ENCODE results near the gene ARSG.
"Not testable (repeated sequence)": the region's sequence is repeated elsewhere in the genome, so short reads cannot be mapped to it uniquely, and the experiment has no call there.

Gene ARSG

GRCh38 chr17:68302666-68303065 is 11.4 kb downstream of the ARSG start:
- in situ Hi-C loops (cut with HindIII; ENCODE audit: low sequenced_read_pairs): no loop called here

DNA sequence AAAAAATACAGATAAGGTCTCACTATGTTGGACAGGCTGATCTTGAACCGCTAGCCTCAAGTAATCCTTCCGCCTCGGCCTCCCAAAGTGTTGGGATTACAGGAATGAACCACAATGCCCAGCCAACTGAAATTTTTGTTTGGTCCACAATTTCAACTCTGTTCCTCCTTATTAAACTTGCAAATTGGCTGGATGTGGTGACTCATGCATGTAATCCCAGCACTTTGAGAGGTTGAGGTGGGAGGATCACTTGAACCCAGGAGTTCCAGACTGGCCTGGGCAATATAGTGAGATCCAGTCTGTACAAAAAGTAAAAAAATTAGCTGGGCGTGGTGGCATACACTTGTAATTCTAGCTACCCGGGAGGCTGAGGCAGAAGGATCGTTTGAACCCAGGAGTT is 13.4 kb downstream of the ARSG start:
- in situ Hi-C loops (cut with HindIII; ENCODE audit: low sequenced_read_pairs): no loop called here

DNA sequence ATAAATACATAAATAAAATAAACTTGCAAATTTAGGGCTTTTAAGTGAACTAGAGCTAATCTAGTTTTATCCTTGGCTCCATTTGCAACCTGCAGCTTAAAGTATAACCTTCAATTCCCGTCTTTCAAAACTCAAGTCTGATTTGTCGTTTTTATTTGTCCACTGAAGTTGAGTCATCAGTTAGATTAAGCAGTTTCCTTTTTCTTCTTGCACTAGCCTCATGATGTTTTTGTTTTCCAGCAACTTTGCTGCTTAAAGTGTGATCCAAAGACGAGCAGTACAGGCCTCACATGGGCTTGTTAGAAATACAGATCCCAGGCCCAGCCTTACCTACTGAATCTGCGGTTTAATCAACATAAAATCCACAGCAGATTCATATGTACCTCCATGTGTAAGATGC is 13.8 kb downstream of the ARSG start:
- in situ Hi-C loops (cut with HindIII; ENCODE audit: low sequenced_read_pairs): no loop called here

DNA sequence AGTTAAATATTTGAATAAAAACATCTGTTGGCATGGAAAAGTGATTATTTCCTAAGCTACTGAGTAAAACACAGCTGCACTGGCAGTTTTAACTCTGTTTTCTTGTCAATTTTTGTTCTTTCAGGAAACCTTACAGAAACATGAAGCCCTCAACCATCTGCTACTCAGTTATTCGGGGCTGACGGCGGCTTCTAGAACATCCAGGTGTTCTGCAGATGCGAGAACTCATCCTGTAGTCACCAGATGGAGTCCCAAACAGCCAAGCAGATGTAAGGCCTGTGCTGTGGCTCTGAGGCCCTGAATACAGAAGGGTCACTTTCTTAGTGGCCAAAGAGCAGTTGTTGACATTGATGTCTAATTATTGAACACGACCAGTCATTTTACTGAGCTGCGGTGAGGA is 15.5 kb downstream of the ARSG start:
- in situ Hi-C loops (cut with HindIII; ENCODE audit: low sequenced_read_pairs): no loop called here

DNA sequence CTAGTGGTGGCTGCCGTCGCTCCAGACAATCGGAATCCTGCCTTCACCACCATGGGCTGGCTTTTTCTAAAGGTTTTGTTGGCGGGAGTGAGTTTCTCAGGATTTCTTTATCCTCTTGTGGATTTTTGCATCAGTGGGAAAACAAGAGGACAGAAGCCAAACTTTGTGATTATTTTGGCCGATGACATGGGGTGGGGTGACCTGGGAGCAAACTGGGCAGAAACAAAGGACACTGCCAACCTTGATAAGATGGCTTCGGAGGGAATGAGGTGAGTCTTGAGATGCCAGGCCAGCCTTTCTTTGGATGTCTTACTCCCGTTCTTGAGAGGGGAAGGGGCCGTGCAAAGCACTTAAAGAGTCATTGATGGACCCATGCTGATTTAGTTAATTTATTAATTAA is 16.1 kb downstream of the ARSG start:
- in situ Hi-C loops (cut with HindIII; ENCODE audit: low sequenced_read_pairs): no loop called here

DNA sequence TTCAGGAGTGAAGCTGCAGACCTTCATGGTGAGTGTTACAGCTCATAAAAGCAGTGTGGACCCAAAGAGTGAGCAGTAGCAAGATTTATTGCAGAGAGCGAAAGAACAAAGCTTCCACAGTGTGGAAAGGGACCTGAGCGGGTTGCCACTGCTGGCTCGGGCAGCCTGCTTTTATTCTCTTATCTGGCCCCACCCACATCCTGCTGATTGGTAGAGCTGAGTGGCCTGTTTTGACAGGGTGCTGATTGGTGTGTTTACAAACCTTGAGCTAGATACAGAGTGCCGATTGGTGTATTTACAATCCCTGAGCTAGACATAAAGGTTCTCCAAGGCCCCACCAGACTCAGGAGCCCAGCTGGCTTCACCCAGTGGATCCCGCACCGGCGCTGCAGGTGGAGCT is 17.2 kb downstream of the ARSG start:
- in situ Hi-C loops (cut with HindIII; ENCODE audit: low sequenced_read_pairs): not testable (repeated sequence)

DNA sequence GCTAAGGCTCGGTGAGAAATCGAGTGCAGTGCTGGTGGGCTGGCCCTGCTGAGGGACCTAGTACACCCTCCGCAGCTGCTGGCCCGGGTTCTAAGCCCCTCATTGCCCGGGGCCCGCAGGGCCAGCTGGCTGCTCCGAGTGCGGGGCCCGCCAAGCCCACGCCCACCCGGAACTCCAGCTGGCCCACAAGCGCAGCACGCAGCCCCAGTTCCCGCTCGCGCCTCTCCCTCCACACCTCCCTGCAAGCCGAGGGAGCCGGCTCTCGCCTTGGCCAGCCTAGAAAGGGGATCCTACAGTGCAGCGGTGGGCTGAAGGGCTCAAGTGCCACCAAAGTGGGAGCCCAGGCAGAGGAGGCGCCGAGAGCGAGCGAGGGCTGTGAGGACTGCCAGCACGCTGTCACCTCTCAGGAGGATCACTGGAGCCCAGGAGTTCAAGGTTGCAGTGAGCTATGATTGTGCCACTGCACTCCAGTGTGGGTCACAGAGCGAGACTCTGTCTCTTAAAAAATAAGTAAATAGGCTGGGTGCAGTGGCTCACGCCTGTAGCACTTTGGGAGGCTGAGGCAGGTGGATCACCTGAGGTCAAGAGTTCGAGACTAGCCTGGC is 17.9 kb downstream of the ARSG start:
- in situ Hi-C loops (cut with HindIII; ENCODE audit: low sequenced_read_pairs): not testable (repeated sequence)

DNA sequence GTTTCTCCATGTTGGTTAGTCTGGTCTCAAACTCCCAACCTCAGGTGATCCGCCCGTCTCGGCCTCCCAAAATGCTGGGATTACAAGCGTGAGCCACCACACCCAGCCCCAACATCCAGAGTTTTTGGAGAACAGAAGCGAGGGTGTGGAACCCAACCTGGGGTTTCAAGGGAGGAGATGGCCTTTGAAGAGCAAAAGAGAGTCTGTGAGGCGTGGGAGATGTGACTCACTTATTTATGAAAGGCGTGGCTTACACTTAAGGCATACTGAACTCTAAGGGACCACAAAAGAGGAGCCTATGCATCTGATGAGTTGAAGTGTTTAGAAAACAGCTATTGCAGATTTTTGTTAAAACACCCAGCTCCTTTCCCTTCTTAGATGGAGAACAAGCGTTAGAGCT is 18.9 kb downstream of the ARSG start:
- in situ Hi-C loops (cut with HindIII; ENCODE audit: low sequenced_read_pairs): no loop called here

- in situ Hi-C loops (cut with HindIII; ENCODE audit: low sequenced_read_pairs): no loop called here
These were observed 23.7 kb downstream of the ARSG start for GRCh38 chr17:68314916-68315535.

DNA sequence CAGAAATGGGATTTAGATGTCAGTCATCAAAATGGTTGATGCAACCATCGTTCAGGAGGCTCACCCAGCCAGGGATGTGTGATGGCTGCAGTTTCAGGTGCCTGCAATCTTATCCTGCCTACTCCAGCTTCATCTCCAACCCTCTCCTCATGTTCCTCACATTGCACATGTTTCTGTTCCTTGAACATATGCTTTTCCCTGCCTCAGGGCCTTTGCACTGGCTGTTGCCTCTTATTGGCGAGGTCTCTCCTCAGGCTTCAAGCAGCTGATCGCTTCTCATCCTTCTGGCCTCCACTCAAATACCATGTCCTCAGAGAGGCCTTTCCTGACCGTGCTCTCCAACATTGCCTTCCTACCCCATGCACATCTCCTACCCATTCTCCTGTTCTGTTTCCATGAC is 24.6 kb downstream of the ARSG start:
- in situ Hi-C loops (cut with HindIII; ENCODE audit: low sequenced_read_pairs): no loop called here

DNA sequence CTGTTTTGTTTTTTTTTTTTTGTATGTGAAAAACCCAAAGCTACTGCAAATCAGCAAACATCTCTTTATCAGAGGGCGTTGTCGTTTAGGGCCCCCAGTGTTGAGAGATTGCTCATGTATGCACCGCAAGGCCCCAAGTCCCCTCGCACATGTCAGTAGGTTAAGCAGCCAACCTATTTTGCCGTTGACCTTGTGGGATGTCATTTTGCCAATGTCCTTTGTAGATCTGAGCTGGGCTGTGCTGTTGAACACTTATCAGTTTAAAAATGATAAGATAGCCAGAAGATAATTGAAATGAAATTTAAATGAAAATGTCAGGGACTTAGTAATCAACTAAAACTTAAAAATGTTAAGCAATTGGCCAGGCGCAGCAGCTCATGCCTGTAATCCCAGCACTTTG is 26.2 kb downstream of the ARSG start:
- in situ Hi-C loops (cut with HindIII; ENCODE audit: low sequenced_read_pairs): no loop called here

DNA sequence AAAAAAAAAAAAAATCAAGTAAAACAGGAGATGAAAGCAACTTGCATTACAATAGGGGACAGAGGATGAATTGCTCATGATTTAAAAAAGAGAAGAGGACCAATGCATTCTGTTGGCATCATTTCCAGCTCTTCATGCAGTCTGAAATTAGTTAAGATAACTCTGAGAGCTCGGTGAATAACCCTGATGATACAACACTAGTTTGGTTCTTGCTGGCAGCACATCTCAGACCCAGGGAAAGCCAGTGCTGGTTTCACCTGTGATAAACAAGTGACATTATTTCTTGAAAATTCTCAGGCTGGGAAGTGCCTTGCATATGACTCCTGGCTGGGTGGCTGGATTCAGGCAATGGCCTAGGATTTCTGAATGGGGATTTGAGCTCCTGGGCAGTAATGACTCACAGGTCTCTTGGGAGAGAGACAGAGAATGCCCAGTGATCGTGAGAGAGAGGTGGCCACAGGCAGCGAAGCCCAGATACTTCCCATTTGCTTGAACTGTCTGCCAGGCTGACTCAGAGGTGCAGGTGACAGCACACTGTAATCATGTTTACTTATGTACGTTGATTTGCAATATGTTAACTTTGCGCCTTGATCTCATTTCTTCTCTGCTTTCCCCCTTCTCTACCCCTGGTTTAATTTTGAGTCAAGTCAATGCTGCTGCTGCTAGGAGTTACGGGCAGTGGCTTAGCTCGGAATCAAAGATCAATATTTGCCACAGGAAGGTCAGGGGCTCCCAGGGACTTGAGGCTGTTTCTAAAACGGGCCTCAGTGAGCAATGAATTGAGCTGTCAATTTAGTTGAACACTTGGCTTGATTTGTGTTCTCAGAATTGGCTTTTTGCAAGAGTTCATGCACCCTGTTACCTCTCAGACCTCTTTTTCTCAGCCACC is 27.1 kb downstream of the ARSG start:
- in situ Hi-C loops (cut with HindIII; ENCODE audit: low sequenced_read_pairs): no loop called here

- in situ Hi-C loops (cut with HindIII; ENCODE audit: low sequenced_read_pairs): no loop called here
These were observed 28.3 kb downstream of the ARSG start for GRCh38 chr17:68319410-68320162.

DNA sequence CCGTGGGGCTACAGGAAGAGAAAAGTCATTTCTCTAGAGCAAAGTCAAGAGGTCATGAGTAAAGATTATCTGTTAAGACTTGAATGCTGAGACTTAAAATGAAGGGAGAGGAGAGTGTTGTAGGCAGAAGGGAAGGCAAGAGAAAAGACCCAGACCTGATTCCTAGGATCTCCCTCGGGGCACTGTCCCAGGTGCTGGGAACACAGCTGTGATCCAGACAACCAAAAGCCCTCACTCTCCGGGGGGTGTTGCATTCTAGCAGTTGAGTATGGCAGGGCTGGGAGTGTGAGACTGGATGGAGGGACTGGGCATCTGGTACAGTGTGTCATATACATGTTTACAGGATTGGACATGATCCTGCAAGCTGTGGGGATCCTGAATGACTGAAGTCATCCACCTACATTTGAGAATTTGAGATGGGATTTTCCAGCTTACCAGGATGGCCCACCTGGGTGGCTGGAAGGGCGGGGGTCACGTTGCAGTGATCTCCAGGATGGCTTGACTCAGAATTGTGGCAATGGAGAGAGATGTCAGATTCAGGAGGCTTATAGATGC is 29.1 kb downstream of the ARSG start:
- in situ Hi-C loops (cut with HindIII; ENCODE audit: low sequenced_read_pairs): no loop called here

GRCh38 chr17:68320943-68321555 is 29.8 kb downstream of the ARSG start:
- in situ Hi-C loops (cut with HindIII; ENCODE audit: low sequenced_read_pairs): no loop called here

DNA sequence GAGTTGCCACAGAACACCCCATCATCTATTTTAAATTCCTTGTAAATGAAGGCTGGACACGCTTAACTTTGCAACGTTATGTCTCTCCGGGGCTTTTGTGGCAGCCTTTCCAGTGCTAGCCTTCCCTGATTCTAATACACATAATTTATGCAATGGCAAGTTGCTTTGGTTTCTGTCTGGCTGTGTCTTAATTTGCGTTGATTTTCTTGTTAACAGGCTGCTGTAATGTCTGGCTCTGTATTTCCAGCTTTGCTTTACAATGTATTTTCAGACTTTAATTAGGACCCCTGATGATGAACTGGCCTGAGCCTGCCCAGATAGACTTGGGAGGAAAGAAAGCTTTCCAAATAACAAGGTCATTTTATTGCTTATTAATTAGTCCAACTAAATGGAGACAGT is 30.3 kb downstream of the ARSG start:
- in situ Hi-C loops (cut with HindIII; ENCODE audit: low sequenced_read_pairs): no loop called here

DNA sequence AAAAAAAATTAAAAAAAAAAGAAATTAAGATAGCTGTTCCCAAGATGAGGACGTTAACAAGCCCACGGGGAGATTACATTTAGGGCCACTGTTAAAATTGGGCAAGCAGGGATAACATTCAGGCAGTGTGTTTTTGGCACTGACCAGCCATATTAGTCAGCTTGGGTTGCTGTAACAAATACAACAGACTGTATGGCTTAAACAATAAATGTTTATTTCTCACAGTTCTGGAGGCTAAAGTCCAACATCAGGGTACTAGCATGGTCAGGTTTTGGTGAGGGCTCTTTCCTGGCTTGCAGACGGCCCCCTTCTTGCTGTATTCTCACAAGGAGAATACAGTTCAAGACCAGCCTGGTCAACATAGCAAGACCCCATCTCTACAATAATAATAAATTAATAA is 31.3 kb downstream of the ARSG start:
- in situ Hi-C loops (cut with HindIII; ENCODE audit: low sequenced_read_pairs): no loop called here

DNA sequence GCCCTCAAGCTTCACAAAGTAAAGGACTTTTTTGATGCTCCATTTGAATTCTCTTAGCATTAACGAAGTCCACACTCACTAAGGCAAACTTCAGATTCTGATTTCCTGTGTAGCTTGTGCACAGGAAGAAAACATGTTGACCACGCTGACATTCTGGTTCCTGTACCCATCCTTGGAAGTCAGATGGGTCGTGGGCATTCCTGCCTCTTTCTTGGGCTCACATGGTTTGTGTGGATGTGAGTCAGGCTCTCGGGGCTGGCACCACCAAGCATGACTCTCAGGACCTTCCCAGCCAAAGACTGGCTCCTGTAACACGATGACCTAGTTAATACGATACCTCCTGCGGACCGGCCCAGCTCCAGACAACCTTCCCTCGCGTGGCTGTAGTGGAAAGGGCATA is 32.8 kb downstream of the ARSG start:
- in situ Hi-C loops (cut with HindIII; ENCODE audit: low sequenced_read_pairs): no loop called here

DNA sequence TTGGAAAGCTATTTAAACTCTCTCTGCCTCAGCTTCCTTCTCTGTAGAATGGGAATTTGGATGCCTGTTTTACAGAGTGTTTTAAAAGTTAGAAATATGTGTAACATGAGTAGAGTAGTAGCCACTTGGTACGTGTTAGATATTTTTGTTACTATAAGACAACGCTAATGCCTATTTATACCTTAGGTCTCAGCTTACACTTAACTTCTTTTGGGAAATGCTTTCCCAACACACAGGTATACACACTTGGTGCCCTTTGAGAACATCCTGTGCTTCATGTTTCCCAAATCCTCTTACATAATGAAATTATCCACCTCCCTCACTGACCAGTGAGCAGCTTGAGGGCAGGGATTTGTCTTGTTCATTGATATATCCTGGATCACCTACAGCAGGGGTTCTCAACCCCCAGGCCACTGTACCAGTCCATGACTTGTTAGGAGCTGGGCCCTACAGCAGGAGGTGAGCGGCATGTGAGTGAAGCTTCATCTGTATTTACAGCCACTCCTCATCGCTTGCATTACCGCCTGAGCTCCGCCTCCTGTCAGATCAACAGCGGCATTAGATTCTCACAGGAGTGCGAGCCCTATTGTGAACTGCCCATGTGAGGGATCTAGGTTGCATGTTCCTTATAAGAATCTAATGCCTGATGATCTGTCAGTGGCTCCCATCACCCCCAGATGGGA is 33.5 kb downstream of the ARSG start:
- in situ Hi-C loops (cut with HindIII; ENCODE audit: low sequenced_read_pairs): no loop called here

DNA sequence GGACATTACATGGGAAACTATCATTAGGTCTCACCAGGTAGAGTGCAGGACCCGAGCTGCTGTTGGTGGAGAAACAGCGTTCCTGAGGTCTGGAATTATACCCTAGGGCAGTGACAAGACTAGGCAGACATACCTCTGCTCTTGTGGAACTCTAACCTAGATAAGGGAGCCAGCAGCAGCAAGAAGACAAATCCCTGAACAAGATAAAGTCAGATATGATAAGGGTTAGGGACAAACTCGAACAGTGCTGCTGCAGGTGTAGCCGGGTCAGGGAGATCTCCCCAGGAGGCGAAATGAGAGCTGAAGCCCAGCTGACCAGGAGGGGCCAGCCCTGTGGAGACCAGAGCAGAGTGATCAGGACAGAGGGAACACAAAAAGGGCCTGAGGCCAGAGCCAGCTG is 34.7 kb downstream of the ARSG start:
- in situ Hi-C loops (cut with HindIII; ENCODE audit: low sequenced_read_pairs): no loop called here

Measured in DLD1 (cell line).